LNCaP clone FGC (cell line): Measurements from ENCODE around the gene LRRC49.

ENCODE experiments used
- DNase-seq: peaks from one replicate; pipeline ENCODE4 v3.0.0-alpha.2; 2011; ENCODE audit warnings: low read depth
- H3K4me3 ChIP-seq: 2 replicates; pipeline ENCODE4 v1.5.1; 2011; ENCODE audit warnings: mild to moderate bottlenecking, low read depth, low read length, control low read depth
- CTCF ChIP-seq: IDR thresholded peaks from 2 replicates; pipeline ENCODE4 v1.5.1; 2012; ENCODE audit warnings: mild to moderate bottlenecking; ENCODE audit not compliant: control insufficient read depth, insufficient read depth; ENCODE audit errors: extremely low read depth

LRRC49 gene

GRCh38 chr15:70962084-70962483, 69.5 kb downstream of the LRRC49 start:
- no peak for TF ChIP-seq CTCF
- no peak overlapping the region for H3K4me3 ChIP-seq
- DNase-seq = no peak

GRCh38 chr15:70963199-70963598, 70.6 kb downstream of the LRRC49 start:
- no peak for TF ChIP-seq CTCF
- no peak overlapping the region for H3K4me3 ChIP-seq
- DNase-seq = no peak

- DNase-seq = no peak
- TF ChIP-seq CTCF = no peak
Observed at GRCh38 chr15:70964058-70964457, 71.4 kb downstream of the LRRC49 start.

GRCh38 chr15:70964686-70965085, 72.1 kb downstream of the LRRC49 start:
- DNase-seq = no peak
- H3K4me3 ChIP-seq = no peak overlapping the region
- TF ChIP-seq CTCF = no peak

More at GRCh38 chr15:70964058-70964457, 71.4 kb downstream of the LRRC49 start:
- no peak overlapping the region for H3K4me3 ChIP-seq

- no peak for TF ChIP-seq CTCF
- H3K4me3 ChIP-seq = no peak overlapping the region
- DNase-seq = no peak
Observed at GRCh38 chr15:70967646-70968045, 75.0 kb downstream of the LRRC49 start.

- H3K4me3 ChIP-seq = no peak overlapping the region
- peak; percentile 58 for TF ChIP-seq CTCF
- peak; percentile 49 for DNase-seq
Observed at GRCh38 chr15:70974004-70974832, 81.6 kb downstream of the LRRC49 start.

GRCh38 chr15:70976851-70977250, 84.2 kb downstream of the LRRC49 start:
- no peak for TF ChIP-seq CTCF
- no peak for DNase-seq
- no peak overlapping the region for H3K4me3 ChIP-seq
